GM21390 (cell line): ENCODE results near the gene FAM174B.

Experiments used
- ATAC-seq: cut with Tn5 transposase; IDR thresholded peaks from one replicate; pipeline ENCODE4 v1.9.1; 2021; ENCODE audit not compliant: unreplicated experiment

FAM174B gene

GRCh38 chr15:92655178-92655995, at the start of gene FAM174B:
TSS of gene FAM174B (minus strand) at chr15:92655775.
- ATAC-seq: peak; percentile 59

GRCh38 chr15:92696096-92696495, 40.5 kb upstream of the FAM174B start:
- ATAC-seq: no peak

- ATAC-seq: no peak
Measured at GRCh38 chr15:92693691-92694331, 38.2 kb upstream of the FAM174B start.

DNA sequence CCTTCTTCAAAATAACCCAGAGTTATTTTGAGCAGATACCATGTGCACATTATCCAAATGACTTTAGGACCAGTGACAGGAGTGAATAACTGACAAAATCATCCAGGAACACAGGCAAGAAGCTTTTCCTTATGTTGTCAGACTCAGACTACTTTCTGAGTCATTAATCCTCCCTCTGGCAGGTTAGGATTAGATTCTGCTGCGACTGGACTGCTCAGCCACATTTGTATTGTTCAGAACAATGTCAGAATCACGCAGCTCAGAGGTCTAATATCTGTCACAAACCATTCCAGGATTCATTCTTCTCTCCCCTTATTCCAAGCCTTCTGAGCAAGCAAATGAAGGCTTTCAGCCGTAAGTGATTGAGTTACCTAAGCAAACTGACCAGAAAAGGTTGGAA, 34.8 kb upstream of the FAM174B start:
- no peak for ATAC-seq

- ATAC-seq: no peak
Measured at GRCh38 chr15:92687746-92688145, 32.2 kb upstream of the FAM174B start.

- no peak for ATAC-seq
Measured at GRCh38 chr15:92687195-92687602, 31.6 kb upstream of the FAM174B start.

- no peak for ATAC-seq
Measured at GRCh38 chr15:92683511-92683834, 27.9 kb upstream of the FAM174B start.

- ATAC-seq: no peak
Measured at GRCh38 chr15:92682741-92683510, 27.4 kb upstream of the FAM174B start.

GRCh38 chr15:92681141-92681631, 25.6 kb upstream of the FAM174B start:
- ATAC-seq: no peak

GRCh38 chr15:92677999-92678398, 22.4 kb upstream of the FAM174B start:
- ATAC-seq: no peak

GRCh38 chr15:92676561-92676960, 21.0 kb upstream of the FAM174B start:
- no peak for ATAC-seq

- no peak for ATAC-seq
Measured at GRCh38 chr15:92675485-92675884, 19.9 kb upstream of the FAM174B start.

- ATAC-seq: no peak
Measured at GRCh38 chr15:92674347-92674746, 18.8 kb upstream of the FAM174B start.

- ATAC-seq: no peak
Measured at GRCh38 chr15:92672102-92672501, 16.5 kb upstream of the FAM174B start.

DNA sequence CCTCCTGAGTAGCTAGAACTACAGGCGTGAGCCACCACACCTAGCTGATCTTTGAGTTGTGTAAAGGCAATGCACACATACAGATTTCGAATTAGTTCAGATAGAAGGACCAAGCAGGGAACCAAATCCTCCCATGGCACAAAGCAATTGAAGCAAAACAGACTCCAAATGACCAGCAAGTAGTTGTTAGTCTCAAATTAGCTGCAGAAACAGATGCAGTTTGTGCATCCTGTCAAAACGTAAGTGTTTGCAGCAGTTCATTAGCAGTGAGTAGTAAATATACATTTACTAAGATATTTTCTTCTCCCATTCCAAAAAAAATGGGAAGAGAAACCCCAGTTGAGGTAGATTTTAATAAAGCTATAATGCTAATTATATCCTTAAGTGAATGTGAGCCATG, 15.8 kb upstream of the FAM174B start:
- no peak for ATAC-seq

GRCh38 chr15:92670621-92671020, 15.0 kb upstream of the FAM174B start:
- no peak for ATAC-seq

DNA sequence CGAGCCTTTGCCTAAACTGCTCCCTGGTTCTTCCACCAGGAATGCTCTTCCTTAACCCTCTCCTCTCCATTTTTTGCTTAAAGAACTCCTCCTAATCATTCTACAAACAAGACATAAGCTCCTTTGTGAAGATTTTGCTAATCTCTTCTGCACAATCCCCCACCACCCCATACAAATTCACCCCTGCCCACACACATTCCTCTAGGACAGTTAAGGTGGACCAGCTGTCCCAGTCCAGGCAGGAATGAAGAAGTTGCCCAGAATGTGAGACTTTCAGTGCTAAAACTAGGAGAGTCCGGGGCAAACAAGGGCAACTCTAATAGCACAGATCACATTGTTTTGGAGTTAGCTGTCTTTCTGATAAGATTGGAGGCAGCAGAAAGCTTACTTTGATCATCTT, 13.9 kb upstream of the FAM174B start:
- no peak for ATAC-seq

DNA sequence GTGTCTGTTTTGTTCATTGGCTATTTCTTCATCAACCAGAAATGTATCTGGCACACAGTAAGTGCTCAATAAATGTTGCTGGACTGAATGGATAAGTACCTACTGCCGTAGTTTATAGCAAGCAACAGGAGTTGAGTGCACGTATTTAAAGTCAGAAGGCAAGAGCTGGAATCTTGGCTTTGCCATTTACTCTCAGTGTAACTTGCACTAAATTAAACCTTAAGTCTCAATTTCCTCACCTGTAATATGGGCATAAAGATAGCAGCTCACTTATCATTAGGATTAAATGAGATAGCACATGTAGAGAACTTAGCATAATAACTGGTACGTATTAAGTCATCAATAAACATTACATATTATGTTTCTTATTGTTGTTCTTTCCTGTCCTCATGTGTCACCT, 13.0 kb upstream of the FAM174B start:
- no peak for ATAC-seq

- no peak for ATAC-seq
Measured at GRCh38 chr15:92667970-92668485, 12.5 kb upstream of the FAM174B start.

DNA sequence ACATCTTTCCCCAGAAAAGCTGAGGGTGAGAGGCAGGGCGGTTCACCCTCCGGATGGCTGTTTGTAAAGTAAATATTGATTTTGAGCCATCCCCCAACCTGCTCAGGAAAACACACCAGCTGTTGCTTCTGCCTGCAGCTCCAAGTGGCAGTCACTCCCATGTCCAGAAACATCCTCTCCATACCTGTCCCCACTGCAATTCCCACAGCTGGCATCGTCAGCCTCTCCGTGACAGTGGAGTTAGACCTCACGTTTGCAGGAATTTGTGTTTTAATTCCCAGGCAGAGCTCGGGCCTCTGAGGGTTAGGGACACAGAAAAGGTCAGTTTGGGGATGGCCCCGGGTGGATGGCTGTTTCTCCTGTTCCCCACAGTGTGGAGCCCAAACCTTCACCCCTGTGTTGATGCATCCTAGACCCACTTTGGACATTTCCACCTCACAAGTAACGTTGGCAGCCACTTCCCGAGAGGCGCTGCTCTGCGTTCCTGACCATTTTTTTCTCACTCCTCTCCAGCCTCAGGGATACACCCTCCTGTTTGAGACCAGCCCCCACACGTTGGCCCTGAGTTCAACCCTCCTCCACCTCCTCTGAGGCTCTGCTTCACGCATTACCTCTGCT, 11.8 kb upstream of the FAM174B start:
- no peak for ATAC-seq

GRCh38 chr15:92666780-92667179, 11.2 kb upstream of the FAM174B start:
- ATAC-seq: no peak
